ENCODE data around the gene KAT14. TPM values are rescaled to one million over a fixed set of nuclear protein-coding genes. Genes with fewer than 3 reads are reported as not detected.

The KAT14 gene
- total and polyA plus RNA-seq, 4 donors: 5.3 to 12.9 (median 8.6) TPM

- H3K36me3 ChIP-seq (ENCODE audit: control insufficient read depth in 4 of 4, insufficient read depth in 4 of 4, low read length in 4 of 4): no peaks in the 10 kb centered on the region
- no peaks in the 10 kb centered on the region for H3K27me3 ChIP-seq (ENCODE audit: control insufficient read depth in 3 of 3, insufficient read depth in 3 of 3, low read length in 2 of 3)
- no peaks in the 10 kb centered on the region for H3K4me1 ChIP-seq (ENCODE audit: control insufficient read depth in 5 of 5, insufficient read depth in 5 of 5, low read length in 5 of 5)
- 94 to 98% methylated on average over 2 of the region's 2 CpGs for WGBS, 2 donors
- no peaks in the 10 kb centered on the region for H3K9me3 ChIP-seq (ENCODE audit: control insufficient read depth in 4 of 4, insufficient read depth in 3 of 4, low read length in 3 of 4)
- no peak overlapping the region for H3K27ac ChIP-seq (ENCODE audit: low read depth in 1 of 2, low read length in 1 of 2)
- no peak for ATAC-seq (ENCODE audit: insufficient read depth, low FRiP score)
- no peak for DNase-seq
- no peak for TF ChIP-seq CTCF (IDR thresholded peaks at IDR 0.05; ENCODE audit: control extremely low read depth, extremely low read depth)
- H3K4me3 ChIP-seq: no peak overlapping the region
- no peak overlapping the region for H3K9ac ChIP-seq (ENCODE audit: insufficient read depth in 1 of 2, low read length in 2 of 2)
These were observed 75.3 kb downstream of the KAT14 start for GRCh38 chr20:18213002-18213401.

GRCh38 chr20:18215566-18215965, 77.9 kb downstream of the KAT14 start:
- WGBS, 2 donors: 92 to 96% methylated on average over 5 of the region's 5 CpGs

GRCh38 chr20:18218280-18218679, 80.6 kb downstream of the KAT14 start:
- Histone ChIP-seq H3K27ac (ENCODE audit: low read depth in 1 of 2, low read length in 1 of 2) (no peak overlapping the region), H3K9me3 (ENCODE audit: control insufficient read depth in 4 of 4, insufficient read depth in 3 of 4, low read length in 3 of 4) (peaks cover 0 to under 1% (median 0%) of the 10 kb centered on the region in 4 donors), H3K9ac (ENCODE audit: insufficient read depth in 1 of 2, low read length in 2 of 2) (no peak overlapping the region), H3K27me3 (ENCODE audit: control insufficient read depth in 3 of 3, insufficient read depth in 3 of 3, low read length in 2 of 3) (no peaks in the 10 kb centered on the region), H3K4me3 (no peak overlapping the region), H3K4me1 (ENCODE audit: control insufficient read depth in 5 of 5, insufficient read depth in 5 of 5, low read length in 5 of 5) (no peaks in the 10 kb centered on the region), H3K36me3 (ENCODE audit: control insufficient read depth in 4 of 4, insufficient read depth in 4 of 4, low read length in 4 of 4) (no peaks in the 10 kb centered on the region)
- no peak for TF ChIP-seq CTCF (IDR thresholded peaks at IDR 0.05; ENCODE audit: control extremely low read depth, extremely low read depth)
- DNase-seq (no peak), ATAC-seq (ENCODE audit: insufficient read depth, low FRiP score) (no peak)
- 87 to 90% methylated on average over 6 of the region's 6 CpGs for WGBS, 2 donors

More at GRCh38 chr20:18215566-18215965, 77.9 kb downstream of the KAT14 start:
- DNase-seq (no peak), ATAC-seq (ENCODE audit: insufficient read depth, low FRiP score) (no peak)
- H3K27ac ChIP-seq (ENCODE audit: low read depth in 1 of 2, low read length in 1 of 2): no peak overlapping the region
- no peak for TF ChIP-seq CTCF (IDR thresholded peaks at IDR 0.05; ENCODE audit: control extremely low read depth, extremely low read depth)
- no peaks in the 10 kb centered on the region for H3K9me3 ChIP-seq (ENCODE audit: control insufficient read depth in 4 of 4, insufficient read depth in 3 of 4, low read length in 3 of 4)
- no peak overlapping the region for H3K9ac ChIP-seq (ENCODE audit: insufficient read depth in 1 of 2, low read length in 2 of 2)
- no peaks in the 10 kb centered on the region for H3K36me3 ChIP-seq (ENCODE audit: control insufficient read depth in 4 of 4, insufficient read depth in 4 of 4, low read length in 4 of 4)
- no peaks in the 10 kb centered on the region for H3K4me1 ChIP-seq (ENCODE audit: control insufficient read depth in 5 of 5, insufficient read depth in 5 of 5, low read length in 5 of 5)
- no peak overlapping the region for H3K4me3 ChIP-seq
- no peaks in the 10 kb centered on the region for H3K27me3 ChIP-seq (ENCODE audit: control insufficient read depth in 3 of 3, insufficient read depth in 3 of 3, low read length in 2 of 3)

GRCh38 chr20:18223409-18223808, 85.7 kb downstream of the KAT14 start:
- no peak for TF ChIP-seq CTCF (IDR thresholded peaks at IDR 0.05; ENCODE audit: control extremely low read depth, extremely low read depth)
- WGBS, 2 donors: 70% methylated on average over 5 of the region's 5 CpGs

More at GRCh38 chr20:18223409-18223808, 85.7 kb downstream of the KAT14 start:
- no peaks in the 10 kb centered on the region for H3K27me3 ChIP-seq (ENCODE audit: control insufficient read depth in 3 of 3, insufficient read depth in 3 of 3, low read length in 2 of 3)
- peaks cover 0 to 22% (median 2%) of the 10 kb centered on the region in 5 donors for H3K4me1 ChIP-seq (ENCODE audit: control insufficient read depth in 5 of 5, insufficient read depth in 5 of 5, low read length in 5 of 5)
- no peaks in the 10 kb centered on the region for H3K36me3 ChIP-seq (ENCODE audit: control insufficient read depth in 4 of 4, insufficient read depth in 4 of 4, low read length in 4 of 4)
- H3K9ac ChIP-seq (ENCODE audit: insufficient read depth in 1 of 2, low read length in 2 of 2): no peak overlapping the region
- DNase-seq (no peak), ATAC-seq (ENCODE audit: insufficient read depth, low FRiP score) (no peak)
- H3K27ac ChIP-seq (ENCODE audit: low read depth in 1 of 2, low read length in 1 of 2): no peak overlapping the region
- H3K9me3 ChIP-seq (ENCODE audit: control insufficient read depth in 4 of 4, insufficient read depth in 3 of 4, low read length in 3 of 4): peaks cover 0 to 4% (median 0%) of the 10 kb centered on the region in 4 donors
- no peak overlapping the region for H3K4me3 ChIP-seq

Data from lung (tissue), 12 donors.